GM21390 (cell line): ENCODE data around the gene CEP350.

Experiments used
- ATAC-seq: cut with Tn5 transposase; IDR thresholded peaks from one replicate; pipeline ENCODE4 v1.9.1; 2021; ENCODE audit not compliant: unreplicated experiment

CEP350 gene

GRCh38 chr1:180155182-180155682 is 200.6 kb downstream of the CEP350 start:
- ATAC-seq = no peak

GRCh38 chr1:180156201-180156600 is 201.6 kb downstream of the CEP350 start:
- ATAC-seq = no peak

DNA sequence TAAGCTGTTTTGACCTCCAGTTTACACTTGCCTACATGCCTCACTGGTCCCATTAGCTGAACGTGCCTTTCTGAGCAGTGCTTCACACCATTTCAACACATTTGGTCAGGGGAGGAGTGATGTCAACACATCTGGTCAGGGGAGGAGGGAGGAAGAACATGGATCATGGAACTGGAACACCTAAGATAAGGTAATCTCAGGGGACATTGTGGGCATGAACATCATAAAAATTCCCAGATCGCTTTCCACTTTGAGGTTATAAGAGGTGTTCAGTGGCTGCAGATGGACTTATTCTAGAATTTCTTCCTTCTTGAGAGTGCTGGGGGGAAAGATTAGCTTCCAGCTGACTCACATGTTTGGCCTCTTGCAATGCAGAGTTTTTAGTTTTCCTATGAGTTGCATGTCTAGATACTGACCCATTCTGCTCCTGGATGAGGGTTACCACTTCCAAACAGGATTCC is 202.1 kb downstream of the CEP350 start:
- ATAC-seq = no peak

DNA sequence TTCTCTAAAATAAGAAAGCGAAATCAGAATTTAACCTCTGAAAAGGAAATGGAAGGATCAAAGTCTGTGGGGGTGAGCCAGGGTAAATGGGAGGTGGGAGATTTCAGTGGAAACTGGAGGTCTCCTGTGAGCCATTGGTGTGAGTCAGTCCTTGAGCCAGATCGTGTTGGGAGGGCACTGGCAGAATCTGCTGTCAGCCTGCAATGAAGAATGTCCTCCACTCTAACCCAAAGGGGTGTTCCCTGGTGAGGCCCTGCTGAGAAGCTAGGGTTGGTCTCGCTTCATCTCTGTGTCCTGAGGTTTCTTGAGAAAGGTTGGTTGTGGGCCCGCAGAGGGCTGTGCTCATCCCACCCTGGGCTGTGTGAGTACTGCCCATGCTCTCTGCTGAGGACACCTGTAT is 202.5 kb downstream of the CEP350 start:
- ATAC-seq = no peak

- ATAC-seq = no peak
These were observed 203.0 kb downstream of the CEP350 start for GRCh38 chr1:180157576-180158057.

GRCh38 chr1:180158149-180159147 is 203.8 kb downstream of the CEP350 start:
- ATAC-seq = no peak

GRCh38 chr1:180160357-180160756 is 205.7 kb downstream of the CEP350 start:
- no peak for ATAC-seq

- no peak for ATAC-seq
These were observed 208.4 kb downstream of the CEP350 start for GRCh38 chr1:180163041-180163440.
